Measurements from ENCODE around the gene OBP2B. TPM values are rescaled to one million over a fixed set of nuclear protein-coding genes. Genes with fewer than 3 reads are reported as not detected.

The OBP2B gene
- total and polyA plus RNA-seq, 2 experiments from 2014 or later: not detected

DNA sequence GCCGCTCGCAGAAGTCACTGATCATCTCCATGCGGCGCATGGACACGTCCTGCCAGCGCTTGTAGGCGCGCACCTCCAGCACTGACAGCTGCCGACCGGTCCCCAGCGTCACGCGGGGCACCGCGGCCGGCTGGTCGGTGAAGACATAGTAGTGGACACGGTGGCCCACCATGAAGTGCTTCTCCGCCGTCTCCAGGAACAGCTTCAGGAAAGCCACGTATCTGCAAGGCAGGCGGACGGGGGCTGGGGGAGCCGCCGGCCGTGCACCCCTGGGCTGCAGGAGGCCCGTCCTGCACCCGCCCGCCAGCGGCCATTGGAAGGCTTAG, 47.0 kb upstream of the OBP2B start:
- no peak overlapping the region for H2AFZ ChIP-seq
- no peaks in the 10 kb centered on the region for H3K36me3 ChIP-seq (ENCODE audit: low read depth)
- no peaks in the 10 kb centered on the region for H3K79me2 ChIP-seq (ENCODE audit: insufficient read depth)
- no peaks in the 10 kb centered on the region for H3F3A ChIP-seq (ENCODE audit: insufficient read depth)
- in situ Hi-C loops (cut with MboI): no loop called here
- TF ChIP-seq EZH2phosphoT487 (IDR thresholded peaks at IDR 0.05; ENCODE audit: insufficient read depth, low read depth) (no peak), EZH2 (IDR thresholded peaks at IDR 0.05; ENCODE audit: insufficient read depth, poor library complexity, severe bottlenecking) (no peak)
- H3K9me2 ChIP-seq (ENCODE audit: insufficient read depth): no peaks in the 10 kb centered on the region
- no peak overlapping the region for H3K4me3 ChIP-seq
- no peak overlapping the region for H3K27ac ChIP-seq
- no peaks in the 10 kb centered on the region for H4K20me1 ChIP-seq (ENCODE audit: insufficient read depth)
- DNase-seq: no peak
- 86 to 95% methylated on average over 19 to 28 of the region's 30 CpGs for WGBS, 2 experiments (ENCODE audit: low coverage in 1 of 2, low lambda C conversion rate in 2 of 2, missing lambda C conversion rate in 2 of 2)
- peaks cover 12% of the 10 kb centered on the region for H3K27me3 ChIP-seq (replicated peaks; ENCODE audit: insufficient read depth)
- H3K9ac ChIP-seq: no peak overlapping the region
- H3K4me1 ChIP-seq (ENCODE audit: insufficient read depth): no peaks in the 10 kb centered on the region
- no peaks in the 10 kb centered on the region for H3K9me3 ChIP-seq (ENCODE audit: low read depth)
- H3K4me2 ChIP-seq (ENCODE audit: unreplicated experiment): no peak overlapping the region

DNA sequence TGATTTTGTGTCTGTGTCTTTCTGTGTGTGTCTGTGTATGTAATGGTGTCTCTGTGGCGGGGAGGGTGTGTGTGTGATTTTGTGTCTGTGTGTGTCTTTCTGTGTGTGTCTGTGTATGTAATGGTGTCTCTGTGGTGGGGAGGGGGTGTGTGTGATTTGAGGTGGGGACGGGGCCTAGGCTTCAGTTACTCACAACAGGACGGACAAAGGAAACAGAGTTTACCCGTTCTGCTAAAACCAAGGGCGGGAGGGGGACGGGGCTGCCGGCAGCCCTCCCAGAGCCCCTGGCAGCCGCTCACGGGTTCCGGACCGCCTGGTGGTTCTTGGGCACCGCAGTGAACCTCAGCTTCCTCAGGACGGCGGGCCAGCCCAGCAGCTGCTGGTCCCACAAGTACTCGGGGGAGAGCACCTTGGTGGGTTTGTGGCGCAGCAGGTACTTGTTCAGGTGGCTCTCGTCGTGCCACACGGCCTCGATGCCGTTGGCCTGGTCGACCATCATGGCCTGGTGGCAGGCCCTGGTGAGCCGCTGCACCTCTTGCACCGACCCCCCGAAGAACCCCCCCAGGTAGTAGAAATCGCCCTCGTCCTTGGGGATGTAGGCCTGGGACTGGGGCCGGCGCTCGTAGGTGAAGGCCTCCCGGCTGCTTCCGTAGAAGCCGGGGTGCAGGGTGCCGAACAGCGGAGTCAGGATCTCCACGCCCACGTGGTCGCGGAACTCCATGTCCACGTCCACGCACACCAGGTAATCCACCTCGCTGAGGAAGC, 46.5 kb upstream of the OBP2B start:
- Histone ChIP-seq H3K79me2 (ENCODE audit: insufficient read depth) (no peaks in the 10 kb centered on the region), H3F3A (ENCODE audit: insufficient read depth) (no peaks in the 10 kb centered on the region), H3K27me3 (replicated peaks; ENCODE audit: insufficient read depth) (peaks cover 15% of the 10 kb centered on the region), H3K27ac (no peak overlapping the region), H3K9me2 (ENCODE audit: insufficient read depth) (no peaks in the 10 kb centered on the region), H2AFZ (no peak overlapping the region), H3K4me2 (ENCODE audit: unreplicated experiment) (no peak overlapping the region), H3K4me1 (ENCODE audit: insufficient read depth) (no peaks in the 10 kb centered on the region), H3K36me3 (ENCODE audit: low read depth) (no peaks in the 10 kb centered on the region), H3K4me3 (no peak overlapping the region), H3K9ac (no peak overlapping the region), H3K9me3 (ENCODE audit: low read depth) (no peaks in the 10 kb centered on the region), H4K20me1 (ENCODE audit: insufficient read depth) (no peaks in the 10 kb centered on the region)
- in situ Hi-C loops (cut with MboI): no loop called here
- DNase-seq: no peak
- TF ChIP-seq EZH2phosphoT487 (IDR thresholded peaks at IDR 0.05; ENCODE audit: insufficient read depth, low read depth): no peak
- no peak for TF ChIP-seq EZH2 (IDR thresholded peaks at IDR 0.05; ENCODE audit: insufficient read depth, poor library complexity, severe bottlenecking)
- whole genome bisulfite sequencing, 2 experiments (ENCODE audit: low coverage in 1 of 2, low lambda C conversion rate in 2 of 2, missing lambda C conversion rate in 2 of 2): 84% methylated on average over 31 to 42 of the region's 42 CpGs

DNA sequence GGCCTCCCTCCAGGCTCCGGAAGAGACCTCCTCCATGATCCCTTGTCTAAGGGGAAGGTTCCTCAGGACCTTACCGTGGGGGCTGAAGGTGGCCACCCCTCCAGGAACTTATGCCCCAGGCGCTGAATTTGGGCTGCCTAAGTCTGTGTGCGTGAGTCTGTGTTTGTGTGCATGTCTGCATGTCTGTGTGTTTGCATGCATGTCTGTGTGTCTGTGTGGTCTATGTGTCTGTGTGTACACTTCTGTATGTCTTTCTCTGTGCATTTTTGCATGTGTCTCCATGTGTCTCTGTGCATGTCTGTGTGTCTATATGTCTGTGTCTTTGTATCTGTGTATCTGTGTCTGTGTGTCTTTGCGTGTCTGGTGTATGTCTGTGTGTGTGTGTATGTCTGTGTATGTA, 45.4 kb upstream of the OBP2B start:
- H3K9ac ChIP-seq: no peak overlapping the region
- 65 to 67% methylated on average over 5 of the region's 5 CpGs for WGBS, 2 experiments (ENCODE audit: low coverage in 1 of 2, low lambda C conversion rate in 2 of 2, missing lambda C conversion rate in 2 of 2)
- no peaks in the 10 kb centered on the region for H3K9me2 ChIP-seq (ENCODE audit: insufficient read depth)
- no peaks in the 10 kb centered on the region for H3K9me3 ChIP-seq (ENCODE audit: low read depth)
- no peak overlapping the region for H2AFZ ChIP-seq
- H3K4me2 ChIP-seq (ENCODE audit: unreplicated experiment): no peak overlapping the region
- no peaks in the 10 kb centered on the region for H3K79me2 ChIP-seq (ENCODE audit: insufficient read depth)
- H3K4me3 ChIP-seq: no peak overlapping the region
- H3K27me3 ChIP-seq (replicated peaks; ENCODE audit: insufficient read depth): peaks cover 26% of the 10 kb centered on the region
- TF ChIP-seq EZH2phosphoT487 (IDR thresholded peaks at IDR 0.05; ENCODE audit: insufficient read depth, low read depth): no peak
- TF ChIP-seq EZH2 (IDR thresholded peaks at IDR 0.05; ENCODE audit: insufficient read depth, poor library complexity, severe bottlenecking): no peak
- H3K4me1 ChIP-seq (ENCODE audit: insufficient read depth): no peaks in the 10 kb centered on the region
- in situ Hi-C loops (cut with MboI): no loop called here
- DNase-seq: no peak
- H3K27ac ChIP-seq: no peak overlapping the region
- no peaks in the 10 kb centered on the region for H4K20me1 ChIP-seq (ENCODE audit: insufficient read depth)
- H3K36me3 ChIP-seq (ENCODE audit: low read depth): no peaks in the 10 kb centered on the region
- H3F3A ChIP-seq (ENCODE audit: insufficient read depth): no peaks in the 10 kb centered on the region

DNA sequence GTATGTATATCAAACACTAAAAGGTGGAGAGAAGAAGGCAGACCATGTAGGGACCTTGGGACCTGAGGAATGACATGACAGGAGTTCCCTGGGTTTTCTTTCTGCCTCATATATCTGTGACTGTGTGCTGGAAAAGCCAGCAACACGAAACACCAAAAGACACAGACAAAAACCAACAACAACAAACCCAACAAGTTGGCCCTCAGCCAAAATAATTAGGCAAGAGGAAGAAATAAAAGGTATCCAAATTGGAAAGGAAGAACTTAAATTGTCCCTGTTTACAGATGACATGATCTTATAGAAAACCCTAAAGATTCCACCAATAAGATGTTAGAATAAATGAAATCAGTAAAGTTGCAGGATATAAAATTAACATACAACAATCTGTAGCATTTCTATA, 44.2 kb upstream of the OBP2B start:
- 3 to 14% methylated on average over 1 of the region's 1 CpG for WGBS, 2 experiments (ENCODE audit: low coverage in 1 of 2, low lambda C conversion rate in 2 of 2, missing lambda C conversion rate in 2 of 2)
- H3K79me2 ChIP-seq (ENCODE audit: insufficient read depth): no peaks in the 10 kb centered on the region
- H3K36me3 ChIP-seq (ENCODE audit: low read depth): no peaks in the 10 kb centered on the region
- H3K27me3 ChIP-seq (replicated peaks; ENCODE audit: insufficient read depth): peaks cover 32% of the 10 kb centered on the region
- no peak overlapping the region for H3K4me2 ChIP-seq (ENCODE audit: unreplicated experiment)
- H3K27ac ChIP-seq: no peak overlapping the region
- no peaks in the 10 kb centered on the region for H3K4me1 ChIP-seq (ENCODE audit: insufficient read depth)
- no peaks in the 10 kb centered on the region for H3K9me2 ChIP-seq (ENCODE audit: insufficient read depth)
- TF ChIP-seq EZH2 (IDR thresholded peaks at IDR 0.05; ENCODE audit: insufficient read depth, poor library complexity, severe bottlenecking) (no peak), EZH2phosphoT487 (IDR thresholded peaks at IDR 0.05; ENCODE audit: insufficient read depth, low read depth) (no peak)
- in situ Hi-C loops (cut with MboI): no loop called here
- H3K4me3 ChIP-seq: no peak overlapping the region
- H3K9me3 ChIP-seq (ENCODE audit: low read depth): no peaks in the 10 kb centered on the region
- no peaks in the 10 kb centered on the region for H4K20me1 ChIP-seq (ENCODE audit: insufficient read depth)
- H3F3A ChIP-seq (ENCODE audit: insufficient read depth): no peaks in the 10 kb centered on the region
- DNase-seq: no peak
- no peak overlapping the region for H3K9ac ChIP-seq
- H2AFZ ChIP-seq: no peak overlapping the region

All from GM23248 (cell line).